Measurements from ENCODE around the gene ATP9B. TPM values are rescaled to one million over a fixed set of nuclear protein-coding genes. Genes with fewer than 3 reads are reported as not detected.

The ATP9B gene
- total RNA-seq, 1 experiment from 2014 or later = 17.9 TPM

- intact Hi-C loops (cut with micrococcal nuclease; ENCODE audit: unreplicated experiment) = no loop called here
- Histone ChIP-seq H3K27me3 (replicated peaks; ENCODE audit: insufficient read depth, low read depth, low read length, poor library complexity) (no peaks in the 10 kb centered on the region), H3K36me3 (ENCODE audit: insufficient read depth, low read length, poor library complexity, severe bottlenecking) (no peaks in the 10 kb centered on the region), H3K4me3 (ENCODE audit: low read depth, low read length, poor library complexity, severe bottlenecking) (no peak overlapping the region), H3K9me3 (ENCODE audit: low read depth, low read length, poor library complexity, severe bottlenecking) (no peaks in the 10 kb centered on the region), H3K4me1 (ENCODE audit: insufficient read depth, low read length, poor library complexity, severe bottlenecking) (no peaks in the 10 kb centered on the region), H3K27ac (ENCODE audit: low read depth, low read length, poor library complexity, severe bottlenecking) (no peak overlapping the region)
- CTCF ChIA-PET = interaction anchor here (0.7 kb wide), 1 partner anchor 9 kb away, joined by 3 read pairs; no protein-coding TSS in a partner anchor
- POLR2A ChIA-PET (ENCODE audit: low non-redundant PET) = no interaction called here
- no peak for TF ChIP-seq CTCF (conservative IDR thresholded peaks at IDR 0.05; ENCODE audit: low read depth, low read length)
- no peak for TF ChIP-seq EZH2 (IDR thresholded peaks at IDR 0.05; ENCODE audit: borderline replicate concordance, low read depth, low read length, poor library complexity, severe bottlenecking)
- no peak for DNase-seq (ENCODE audit: low spot score)
- no TSS peak for BruUV-seq (replicated peaks)
These were observed 315.1 kb downstream of the ATP9B start for GRCh38 chr18:79384151-79384807.

GRCh38 chr18:79384834-79385233 is 315.6 kb downstream of the ATP9B start:
- POLR2A ChIA-PET (ENCODE audit: low non-redundant PET) = no interaction called here
- no TSS peak for BruUV-seq (replicated peaks)

DNA sequence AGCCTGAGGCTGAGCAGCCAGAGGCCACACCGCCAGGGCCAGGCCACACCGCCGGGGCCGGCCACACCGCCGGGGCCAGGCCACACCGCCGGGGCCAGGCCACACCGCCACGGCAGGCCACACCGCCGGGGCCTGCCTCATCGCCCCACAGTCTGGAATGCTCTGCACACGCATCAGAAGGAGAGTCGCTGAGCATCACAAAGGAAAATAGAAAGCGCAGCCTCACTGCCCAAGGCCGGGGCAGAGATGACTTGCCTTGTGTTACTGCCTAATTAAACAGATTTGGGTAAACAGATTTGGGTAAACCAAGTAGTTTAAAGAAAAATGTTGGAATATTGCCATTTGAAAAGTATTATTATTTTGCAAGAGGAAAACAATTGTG is 316.1 kb downstream of the ATP9B start:
- Histone ChIP-seq H3K36me3 (ENCODE audit: insufficient read depth, low read length, poor library complexity, severe bottlenecking) (no peaks in the 10 kb centered on the region), H3K27ac (ENCODE audit: low read depth, low read length, poor library complexity, severe bottlenecking) (no peak overlapping the region), H3K9me3 (ENCODE audit: low read depth, low read length, poor library complexity, severe bottlenecking) (no peaks in the 10 kb centered on the region), H3K4me3 (ENCODE audit: low read depth, low read length, poor library complexity, severe bottlenecking) (no peak overlapping the region), H3K27me3 (replicated peaks; ENCODE audit: insufficient read depth, low read depth, low read length, poor library complexity) (no peaks in the 10 kb centered on the region), H3K4me1 (ENCODE audit: insufficient read depth, low read length, poor library complexity, severe bottlenecking) (no peaks in the 10 kb centered on the region)
- no peak for DNase-seq (ENCODE audit: low spot score)
- intact Hi-C loops (cut with micrococcal nuclease; ENCODE audit: unreplicated experiment) = no loop called here
- POLR2A ChIA-PET (ENCODE audit: low non-redundant PET) = no interaction called here
- no peak for TF ChIP-seq CTCF (conservative IDR thresholded peaks at IDR 0.05; ENCODE audit: low read depth, low read length)
- TF ChIP-seq EZH2 (IDR thresholded peaks at IDR 0.05; ENCODE audit: borderline replicate concordance, low read depth, low read length, poor library complexity, severe bottlenecking) = no peak
- CTCF ChIA-PET = no interaction called here
- no TSS peak for BruUV-seq (replicated peaks)

More at GRCh38 chr18:79384834-79385233, 315.6 kb downstream of the ATP9B start:
- Histone ChIP-seq H3K27me3 (replicated peaks; ENCODE audit: insufficient read depth, low read depth, low read length, poor library complexity) (no peaks in the 10 kb centered on the region), H3K4me3 (ENCODE audit: low read depth, low read length, poor library complexity, severe bottlenecking) (no peak overlapping the region), H3K4me1 (ENCODE audit: insufficient read depth, low read length, poor library complexity, severe bottlenecking) (no peaks in the 10 kb centered on the region), H3K27ac (ENCODE audit: low read depth, low read length, poor library complexity, severe bottlenecking) (no peak overlapping the region), H3K9me3 (ENCODE audit: low read depth, low read length, poor library complexity, severe bottlenecking) (no peaks in the 10 kb centered on the region), H3K36me3 (ENCODE audit: insufficient read depth, low read length, poor library complexity, severe bottlenecking) (no peaks in the 10 kb centered on the region)
- intact Hi-C loops (cut with micrococcal nuclease; ENCODE audit: unreplicated experiment) = no loop called here
- TF ChIP-seq EZH2 (IDR thresholded peaks at IDR 0.05; ENCODE audit: borderline replicate concordance, low read depth, low read length, poor library complexity, severe bottlenecking) = no peak
- DNase-seq (ENCODE audit: low spot score) = no peak
- CTCF ChIA-PET = interaction anchor here (0.7 kb wide), 1 partner anchor 9 kb away, joined by 3 read pairs; no protein-coding TSS in a partner anchor

Measured in A673 (cell line).